CD1c-positive myeloid dendritic cell (primary cell): ENCODE measurements around the gene FOLR1.
"Not testable (repeated sequence)": the region's sequence is repeated elsewhere in the genome, so short reads cannot be mapped to it uniquely, and the experiment has no call there.

ENCODE experiments used
- DNase-seq: peaks from one replicate; pipeline ENCODE4 v3.0.0-alpha.2; 2016; ENCODE audit errors: extremely low spot score

The FOLR1 gene

GRCh38 chr11:72191961-72192381, at the start of gene FOLR1:
FOLR1 (plus strand) TSS chr11:72192140; CDS start chr11:72192174, 34 bp downstream.
- no peak for DNase-seq

DNA sequence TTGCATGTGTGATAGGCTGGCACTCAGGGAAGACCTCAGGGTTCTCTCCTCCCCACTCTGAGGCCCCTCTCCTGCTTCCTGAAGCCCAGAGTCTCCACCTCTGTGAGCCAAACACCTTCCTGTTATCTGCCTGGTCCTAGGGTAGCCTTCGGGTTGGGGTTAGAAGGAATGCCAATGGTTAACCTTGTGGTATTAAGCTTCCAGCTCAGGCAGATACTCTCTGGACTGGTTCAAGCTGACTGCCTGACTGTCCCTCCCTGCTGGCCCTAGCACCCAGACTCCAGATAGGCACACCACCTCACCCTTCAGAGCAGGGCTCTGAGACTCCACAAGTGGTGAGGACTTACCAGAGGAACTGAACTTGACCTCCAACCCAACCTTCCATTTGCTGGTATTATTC, 49.4 kb upstream of the FOLR1 start:
- DNase-seq: not testable (repeated sequence)

GRCh38 chr11:72144807-72145565, 47.0 kb upstream of the FOLR1 start:
- no peak for DNase-seq

DNA sequence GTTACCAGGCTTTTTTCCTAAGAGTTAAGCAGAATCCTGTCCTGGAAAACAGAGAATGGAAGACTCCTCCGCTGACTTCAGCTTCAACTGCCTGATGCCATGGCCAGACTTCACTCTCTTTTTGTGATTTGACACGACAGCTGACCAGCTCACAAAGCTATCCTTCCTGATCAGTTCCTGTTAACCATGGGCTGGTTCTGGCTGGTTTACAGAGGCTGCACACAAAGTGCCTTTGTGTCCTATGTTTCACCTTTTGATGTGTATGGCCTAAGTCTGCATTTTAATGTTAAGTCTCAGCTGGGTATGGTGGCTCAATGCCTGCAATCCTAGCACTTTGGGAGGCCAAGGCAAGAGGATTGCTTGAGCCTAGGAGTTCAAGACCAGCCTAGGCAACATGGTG, 45.3 kb upstream of the FOLR1 start:
- no peak for DNase-seq

- DNase-seq: no peak
Observed at GRCh38 chr11:72150882-72151281, 41.1 kb upstream of the FOLR1 start.

DNA sequence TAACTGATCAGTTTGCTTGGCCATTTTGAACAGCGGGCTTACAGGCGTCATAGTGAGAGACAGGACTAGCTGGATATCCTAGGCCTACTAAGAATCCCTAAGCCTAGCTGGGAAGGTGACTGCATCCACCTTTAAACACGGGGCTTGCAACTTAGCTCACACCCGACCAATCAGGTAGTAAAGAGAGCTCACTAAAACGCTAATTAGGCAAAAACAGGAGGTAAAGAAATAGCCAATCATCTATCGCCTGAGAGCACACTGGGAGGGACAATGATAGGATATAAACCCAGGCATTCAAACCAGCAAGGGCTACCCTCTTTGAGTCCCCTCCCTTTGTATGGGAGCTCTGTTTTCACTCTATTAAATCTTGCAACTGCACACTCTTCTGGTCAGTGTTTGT, 38.1 kb upstream of the FOLR1 start:
- DNase-seq: not testable (repeated sequence)

- DNase-seq: no peak
Observed at GRCh38 chr11:72154816-72155215, 37.1 kb upstream of the FOLR1 start.

- DNase-seq: no peak
Observed at GRCh38 chr11:72155751-72156150, 36.2 kb upstream of the FOLR1 start.

DNA sequence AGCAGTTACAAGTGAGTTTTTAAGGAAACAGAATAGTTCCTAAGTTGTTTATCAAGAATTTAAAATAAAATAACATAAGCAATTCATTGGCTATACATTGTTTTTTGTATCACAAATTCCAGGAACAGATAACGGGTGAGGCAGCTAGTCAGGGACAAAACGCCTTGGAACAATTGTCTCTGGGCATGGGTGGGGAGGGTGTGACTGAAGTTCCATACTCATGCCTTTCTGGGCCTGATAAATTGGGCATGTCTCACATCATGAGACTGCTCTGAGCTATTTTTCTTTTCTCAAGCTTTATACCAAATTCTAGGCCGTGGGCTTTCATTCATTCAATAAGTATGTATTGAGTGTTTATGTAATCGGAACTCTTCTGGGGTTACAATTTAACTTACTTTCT, 34.8 kb upstream of the FOLR1 start:
- DNase-seq: no peak

DNA sequence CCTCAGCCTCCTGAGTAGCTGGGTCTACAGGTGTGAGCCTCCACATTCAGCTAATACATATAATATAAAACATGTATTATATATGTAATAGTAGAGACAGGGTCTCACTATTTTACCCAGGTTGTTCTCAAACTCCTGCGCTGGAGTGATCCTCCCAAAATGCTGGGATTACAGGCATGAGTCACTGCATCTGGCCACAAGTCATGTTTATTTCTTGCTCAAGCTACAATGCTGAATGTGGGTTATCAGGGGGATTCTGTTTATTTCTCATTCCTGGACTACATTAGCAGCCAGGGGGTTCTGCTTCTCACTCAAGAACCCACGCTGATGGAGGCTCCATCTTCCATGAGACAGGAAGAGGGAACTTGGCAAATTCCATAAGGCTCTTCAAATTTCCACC, 31.6 kb upstream of the FOLR1 start:
- DNase-seq: no peak

- no peak for DNase-seq
Observed at GRCh38 chr11:72162891-72163492, 28.9 kb upstream of the FOLR1 start.

DNA sequence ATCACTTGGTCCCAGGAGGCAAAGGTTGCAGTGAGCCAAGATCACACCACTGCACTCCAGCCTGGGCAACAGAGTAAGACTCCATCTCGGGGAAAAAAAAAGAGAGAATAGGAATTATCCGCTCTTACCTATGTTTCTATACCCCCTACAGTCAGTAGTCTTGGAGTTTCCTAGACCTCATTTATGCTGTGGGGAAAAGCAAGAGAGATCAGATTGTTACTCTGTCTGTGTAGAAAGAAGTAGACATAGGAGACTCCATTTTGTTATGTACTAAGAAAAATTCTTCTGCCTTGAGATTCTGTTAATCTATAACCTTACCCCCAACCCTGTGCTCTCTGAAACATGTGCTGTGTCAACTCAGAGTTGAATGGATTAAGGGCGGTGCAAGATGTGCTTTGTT, 27.8 kb upstream of the FOLR1 start:
- DNase-seq: not testable (repeated sequence)

DNA sequence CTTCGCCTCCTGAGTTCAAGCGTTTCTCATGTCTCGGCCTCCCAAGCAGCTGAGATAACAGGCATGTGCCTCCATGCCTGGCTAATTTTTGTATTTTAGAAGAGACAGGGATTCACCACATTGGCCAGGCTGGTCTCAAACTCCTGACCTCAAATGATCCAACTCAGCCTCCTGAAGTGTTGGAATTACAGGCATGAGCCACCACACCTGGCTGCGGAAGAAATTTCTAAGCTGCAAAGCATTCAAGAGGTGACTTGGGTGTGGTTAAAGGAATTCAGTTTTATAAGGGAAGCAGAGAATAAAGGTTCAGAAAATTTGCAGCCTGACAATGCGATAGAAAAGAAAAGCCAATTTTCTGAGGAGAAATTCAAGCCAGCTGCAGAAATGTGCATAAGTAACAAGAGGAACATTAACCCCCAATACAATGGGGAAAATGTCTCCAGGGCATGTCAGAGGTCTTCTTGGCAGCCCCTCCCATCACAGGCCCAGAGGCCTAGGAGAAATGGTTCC, 22.8 kb upstream of the FOLR1 start:
- not testable (repeated sequence) for DNase-seq

DNA sequence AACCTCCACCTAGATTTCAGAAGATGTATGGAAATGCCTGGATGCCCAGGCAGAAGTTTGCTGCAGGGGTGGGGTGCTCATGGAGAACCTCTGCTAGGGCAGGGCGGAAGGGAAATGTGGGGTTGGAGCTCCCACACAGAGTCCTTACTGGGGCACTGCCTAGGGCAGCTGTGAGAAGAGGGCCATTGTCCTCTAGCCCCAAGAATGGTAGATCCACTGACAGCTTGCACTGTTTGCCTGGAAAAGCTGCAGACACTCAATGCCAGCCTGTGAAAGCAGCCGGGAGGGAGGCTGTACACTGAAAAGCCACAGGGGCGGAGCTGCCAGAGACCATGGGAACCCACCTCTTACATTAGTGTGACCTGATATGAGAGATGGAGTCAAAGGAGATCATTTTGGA, 22.2 kb upstream of the FOLR1 start:
- not testable (repeated sequence) for DNase-seq

DNA sequence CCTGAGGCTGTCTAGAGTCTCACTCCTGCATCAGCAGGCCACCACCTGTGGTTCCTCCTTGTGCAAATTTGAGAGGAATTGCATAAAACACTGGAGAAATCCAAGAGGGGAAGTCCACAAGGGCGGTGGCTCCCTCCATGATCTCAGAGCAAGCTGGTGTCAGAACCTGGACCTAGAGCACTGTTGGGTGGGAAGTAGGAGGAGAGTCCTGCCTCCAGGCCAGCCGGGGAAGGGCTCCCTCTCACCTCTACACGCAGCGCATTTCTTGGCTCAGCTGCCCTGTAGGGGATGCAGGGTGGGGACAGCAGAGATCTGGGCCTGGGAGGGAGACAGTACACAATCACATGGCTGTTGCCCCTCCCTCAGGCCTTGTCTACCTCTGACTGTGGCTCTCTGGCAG, 19.9 kb upstream of the FOLR1 start:
- peak; percentile 38 for DNase-seq

DNA sequence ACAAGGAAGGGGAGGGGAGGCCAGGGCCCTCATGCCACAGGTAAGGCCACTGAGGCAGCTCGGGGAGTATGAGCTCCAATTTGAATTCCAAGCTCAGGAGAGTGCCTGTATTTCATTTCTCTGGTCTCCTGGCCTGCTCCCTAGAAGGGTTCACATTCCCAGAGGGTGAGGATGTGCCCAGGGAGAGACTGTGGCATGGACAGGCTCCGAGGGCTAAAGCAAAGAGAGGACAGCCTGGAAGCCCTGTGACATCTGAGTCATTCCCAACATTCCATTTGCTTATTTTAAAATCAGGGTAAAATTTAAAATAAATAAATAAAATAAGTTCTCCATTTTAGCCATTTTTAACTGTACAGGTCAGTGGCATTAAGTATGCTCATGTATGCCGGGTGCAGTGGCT, 18.6 kb upstream of the FOLR1 start:
- no peak for DNase-seq

DNA sequence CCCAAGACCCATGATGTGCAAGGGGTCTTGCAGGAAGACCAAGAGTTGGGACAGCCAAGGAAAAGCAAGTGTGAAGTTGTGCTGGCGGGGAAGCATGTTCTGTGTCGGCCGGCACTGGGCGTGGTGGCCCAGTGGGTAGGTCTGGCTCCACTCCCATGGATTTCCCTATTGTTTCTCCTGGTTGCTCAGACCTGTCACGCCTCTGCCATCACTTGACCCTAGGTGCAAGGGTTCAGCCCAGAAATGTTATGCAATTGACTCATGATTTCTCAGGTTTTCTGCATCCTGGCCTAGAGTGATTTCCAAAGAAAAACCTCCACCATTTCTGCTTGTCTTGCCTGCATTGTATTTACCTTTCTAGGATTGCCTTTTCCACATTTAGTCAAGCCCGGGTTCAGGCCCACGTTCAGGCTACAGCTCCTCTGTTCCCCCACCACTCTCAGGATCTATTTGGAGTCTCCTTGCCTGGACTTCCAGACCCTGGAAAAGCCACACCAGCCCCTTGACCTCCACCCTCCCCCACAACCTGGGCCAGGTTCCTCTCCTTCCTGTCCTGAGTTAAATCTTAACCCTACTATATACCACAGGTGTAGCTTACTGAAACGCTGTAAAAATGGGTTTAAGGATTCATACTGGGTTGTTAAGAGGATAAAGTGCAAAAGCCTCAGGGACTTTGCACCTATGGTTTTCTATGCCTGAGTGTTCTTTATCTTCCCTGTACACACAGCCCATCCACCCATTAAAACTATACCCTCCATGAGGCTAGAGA, 17.5 kb upstream of the FOLR1 start:
- no peak for DNase-seq

GRCh38 chr11:72177656-72178055, 14.3 kb upstream of the FOLR1 start:
- no peak for DNase-seq

DNA sequence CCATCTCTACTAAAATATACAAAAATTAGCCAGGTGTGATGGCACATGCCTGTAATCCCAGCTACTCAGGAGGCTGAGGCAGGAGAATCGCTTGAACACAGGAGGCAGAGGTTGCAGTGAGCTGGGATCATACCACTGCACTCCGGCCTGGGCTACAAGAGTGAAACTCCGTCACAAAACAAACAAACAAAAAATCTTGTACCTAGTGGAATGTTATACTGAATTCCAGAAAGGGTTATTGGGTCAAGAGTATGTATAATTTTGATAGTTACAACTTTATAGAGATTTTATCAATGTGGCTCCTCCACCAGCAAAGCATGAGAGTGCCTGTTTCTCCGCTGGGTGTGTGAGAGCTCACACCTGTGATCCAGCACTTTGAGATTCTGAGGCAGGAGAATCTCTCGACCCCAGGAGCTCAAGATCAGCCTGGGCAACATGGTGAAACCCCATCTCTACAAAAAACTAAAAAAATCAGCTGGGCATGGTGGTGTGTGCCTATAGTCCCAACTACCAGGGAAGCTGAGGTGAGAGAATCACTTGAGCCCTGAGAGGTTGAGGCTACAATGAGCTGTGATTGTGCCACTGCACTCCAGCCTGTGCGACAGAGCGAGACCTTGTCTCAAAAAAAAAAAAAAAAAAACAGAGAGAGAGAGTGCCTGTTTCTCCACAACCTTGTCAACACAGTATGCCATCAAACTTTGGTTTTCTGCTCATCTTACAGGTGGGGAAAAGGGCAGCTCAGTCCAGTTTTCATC, 12.7 kb upstream of the FOLR1 start:
- DNase-seq: no peak

GRCh38 chr11:72179804-72180396, 12.0 kb upstream of the FOLR1 start:
- DNase-seq: no peak

DNA sequence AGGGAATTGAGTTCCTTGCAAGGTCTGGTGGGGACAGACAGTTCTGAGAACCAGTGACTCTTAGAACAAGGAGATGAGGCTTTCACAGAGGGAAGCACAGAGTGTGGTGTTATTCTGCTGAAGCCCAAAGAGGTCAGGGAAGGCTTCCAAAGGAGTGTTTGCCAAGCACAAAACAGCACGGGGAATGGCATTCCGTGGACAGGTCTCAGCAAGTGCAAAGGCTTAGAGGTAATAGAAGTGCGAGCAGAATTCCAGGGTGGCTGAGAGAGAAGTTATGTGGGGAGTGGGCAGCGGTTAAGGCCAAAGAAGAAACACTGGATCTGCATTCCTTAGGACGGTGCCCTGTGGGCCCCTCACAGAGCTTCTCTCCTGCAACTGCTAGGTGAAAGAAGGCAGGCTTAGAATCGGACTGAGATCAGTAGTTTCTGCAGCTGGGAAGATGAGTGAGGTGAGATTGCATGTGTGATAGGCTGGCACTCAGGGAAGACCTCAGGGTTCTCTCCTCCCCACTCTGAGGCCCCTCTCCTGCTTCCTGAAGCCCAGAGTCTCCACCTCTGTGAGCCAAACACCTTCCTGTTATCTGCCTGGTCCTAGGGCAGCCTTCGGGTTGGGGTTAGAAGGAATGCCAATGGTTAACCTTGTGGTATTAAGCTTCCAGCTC, 10.9 kb upstream of the FOLR1 start:
- DNase-seq: not testable (repeated sequence)
